Stimulated activated CD8-positive, alpha-beta memory T cell treated with anti-CD3 and anti-CD28 coated beads, Interleukin-7, amount 100 ng/mL, for 24 hours (primary cell): ENCODE data around the gene ETV3.
"Not testable (repeated sequence)": the region's sequence is repeated elsewhere in the genome, so short reads cannot be mapped to it uniquely, and the experiment has no call there.

ENCODE experiments used
- DNase-seq: peaks from one replicate; pipeline ENCODE4 v3.0.0-alpha.2; 2020; ENCODE audit warnings: low read depth

The ETV3 gene

GRCh38 chr1:157112186-157112867 is 25.9 kb downstream of the ETV3 start:
- DNase-seq = no peak

- DNase-seq = no peak
Observed at GRCh38 chr1:157111396-157112165, 26.6 kb downstream of the ETV3 start.

- no peak for DNase-seq
Observed at GRCh38 chr1:157110686-157111085, 27.5 kb downstream of the ETV3 start.

- DNase-seq = no peak
Observed at GRCh38 chr1:157110003-157110402, 28.2 kb downstream of the ETV3 start.

- DNase-seq = no peak
Observed at GRCh38 chr1:157108448-157108847, 29.7 kb downstream of the ETV3 start.

GRCh38 chr1:157107702-157108101 is 30.5 kb downstream of the ETV3 start:
- no peak for DNase-seq

- DNase-seq = no peak
Observed at GRCh38 chr1:157106813-157107189, 31.4 kb downstream of the ETV3 start.

GRCh38 chr1:157105988-157106812 is 32.0 kb downstream of the ETV3 start:
- no peak for DNase-seq

- no peak for DNase-seq
Observed at GRCh38 chr1:157105298-157105987, 32.8 kb downstream of the ETV3 start.

- no peak for DNase-seq
Observed at GRCh38 chr1:157104598-157105293, 33.4 kb downstream of the ETV3 start.

- DNase-seq = no peak
Observed at GRCh38 chr1:157103268-157103667, 34.9 kb downstream of the ETV3 start.

GRCh38 chr1:157101149-157101548 is 37.0 kb downstream of the ETV3 start:
- DNase-seq = no peak

- DNase-seq = no peak
Observed at GRCh38 chr1:157099633-157100009, 38.6 kb downstream of the ETV3 start, which contains the start of gene ETV3L. ETV3L (minus strand) TSS chr1:157099808; CDS start chr1:157099523, 285 bp downstream.

- DNase-seq = not testable (repeated sequence)
Observed at GRCh38 chr1:157098987-157099632, 39.1 kb downstream of the ETV3 start.

GRCh38 chr1:157098519-157098918 is 39.7 kb downstream of the ETV3 start:
- DNase-seq = no peak

- DNase-seq = no peak
Observed at GRCh38 chr1:157097692-157098091, 40.5 kb downstream of the ETV3 start.

- DNase-seq = no peak
Observed at GRCh38 chr1:157096881-157097280, 41.3 kb downstream of the ETV3 start.

- no peak for DNase-seq
Observed at GRCh38 chr1:157095551-157095950, 42.6 kb downstream of the ETV3 start.

GRCh38 chr1:157095091-157095490 is 43.1 kb downstream of the ETV3 start:
- DNase-seq = no peak

GRCh38 chr1:157092831-157093230 is 45.4 kb downstream of the ETV3 start:
- no peak for DNase-seq
